HG02943 (cell line): Measurements from ENCODE around the gene VRTN.
"Not testable (repeated sequence)": the region's sequence is repeated elsewhere in the genome, so short reads cannot be mapped to it uniquely, and the experiment has no call there.

Source experiments
- ATAC-seq: cut with Tn5 transposase; IDR thresholded peaks from one replicate; pipeline ENCODE4 v1.9.1; 2021; ENCODE audit warnings: mild to moderate bottlenecking, low read depth, moderate library complexity; ENCODE audit not compliant: unreplicated experiment

Gene VRTN

DNA sequence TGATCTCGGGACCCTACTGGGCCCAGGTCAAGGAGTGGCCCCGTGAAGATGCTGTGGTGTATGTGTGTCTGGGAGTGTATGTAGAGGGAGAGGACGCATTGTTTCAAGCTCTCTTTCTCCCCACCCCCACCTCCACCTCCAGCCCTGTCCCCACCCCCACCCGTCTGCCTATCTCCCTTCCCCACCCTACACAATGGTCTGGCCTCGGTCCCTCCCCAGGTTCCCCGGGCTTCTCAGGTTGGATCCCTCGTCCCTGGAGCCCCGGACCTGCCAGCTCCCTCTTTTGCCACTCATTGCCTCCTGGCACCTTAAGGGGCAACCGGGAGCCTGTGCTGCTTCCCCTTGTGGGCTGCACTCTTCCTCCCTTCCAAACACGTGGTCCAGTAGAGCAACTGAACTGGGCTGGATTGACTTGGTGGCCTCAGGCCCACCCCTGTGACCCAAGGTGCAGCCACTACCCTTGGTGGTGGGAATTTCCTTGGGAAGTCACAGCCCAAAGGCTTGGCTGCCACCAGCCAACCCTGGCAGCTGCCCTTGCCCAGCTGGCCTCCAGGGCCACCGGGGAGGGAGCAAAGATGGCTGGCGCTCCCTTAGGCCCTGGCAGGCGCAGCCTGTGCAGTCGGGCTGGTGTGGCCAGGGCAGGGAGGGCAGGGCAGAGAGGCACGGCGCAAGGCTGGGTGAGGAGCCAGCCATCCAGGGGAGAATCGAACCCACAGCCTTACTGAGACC, 628 bp downstream of the VRTN start:
- ATAC-seq = no peak

DNA sequence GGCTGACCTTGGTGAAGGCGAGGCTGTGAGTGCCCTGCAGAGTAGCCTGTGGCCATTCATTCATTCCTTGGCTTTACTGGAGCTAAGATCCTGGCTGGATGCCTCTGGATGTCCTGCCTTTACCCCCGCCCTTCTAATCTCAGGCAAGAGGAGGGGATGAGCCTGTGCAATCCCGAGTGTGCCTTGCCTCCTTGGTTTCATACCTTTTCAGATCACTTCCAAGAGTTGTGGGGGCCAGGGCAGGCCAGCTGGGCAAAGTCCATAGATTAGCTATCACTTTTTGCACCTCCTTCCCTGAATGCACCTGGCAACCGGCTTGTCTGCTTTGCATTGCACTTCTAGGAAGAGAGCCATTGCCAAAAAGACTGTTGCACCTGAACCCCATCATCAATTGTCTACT, 1.5 kb downstream of the VRTN start:
- no peak for ATAC-seq

DNA sequence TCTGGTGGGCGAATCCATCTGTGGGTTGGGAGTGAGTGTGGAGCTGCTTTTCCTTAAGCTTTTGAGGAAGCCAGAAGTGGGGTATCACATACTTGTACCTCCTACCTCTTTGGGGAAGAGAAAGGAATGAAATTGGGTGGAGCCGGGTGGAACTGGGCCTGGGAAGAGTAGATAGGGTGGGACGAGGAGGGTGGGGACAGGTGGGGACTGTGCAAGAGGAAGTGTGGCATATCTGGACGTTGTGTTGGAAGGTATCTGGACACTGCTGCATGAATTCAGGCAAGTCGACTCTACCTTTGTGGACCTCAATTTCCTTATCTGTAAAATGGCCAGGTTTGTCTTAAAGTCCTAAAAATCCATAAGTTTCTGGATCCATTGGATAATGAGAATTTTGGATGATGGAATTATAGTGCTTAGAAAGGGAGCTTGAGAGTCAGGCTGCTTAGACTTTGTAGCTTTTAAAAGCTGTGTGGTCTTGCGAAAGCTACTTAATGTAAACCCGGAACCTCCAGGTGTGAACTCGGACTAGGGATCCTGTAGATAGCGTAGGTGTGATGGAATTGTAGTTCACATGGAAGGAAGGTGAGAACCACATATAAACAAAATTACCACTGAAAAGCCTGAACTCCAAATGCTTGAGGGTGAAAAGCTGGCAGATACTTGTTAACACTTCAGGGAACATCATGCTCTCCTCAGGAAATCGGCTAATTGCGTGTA, 2.1 kb downstream of the VRTN start:
- ATAC-seq = no peak

DNA sequence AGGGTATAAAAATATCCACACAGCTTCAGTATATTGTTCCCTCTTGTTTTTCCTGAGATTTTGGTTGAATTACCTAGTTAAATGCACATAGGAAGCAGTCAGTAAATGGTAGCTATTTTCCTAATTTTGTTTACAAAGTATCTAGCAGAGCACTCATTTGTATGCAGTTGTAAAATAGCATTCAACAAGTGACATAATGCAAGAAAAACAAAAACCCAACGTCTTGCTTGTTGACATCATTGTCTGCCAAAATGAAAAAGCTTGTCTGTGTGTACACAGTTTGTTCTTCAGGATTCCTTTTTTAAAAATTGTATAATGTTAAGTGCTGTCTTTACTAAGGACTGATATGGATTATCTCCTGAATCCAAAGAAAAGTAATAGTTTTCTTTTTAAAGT, 2.7 kb downstream of the VRTN start:
- ATAC-seq = no peak

DNA sequence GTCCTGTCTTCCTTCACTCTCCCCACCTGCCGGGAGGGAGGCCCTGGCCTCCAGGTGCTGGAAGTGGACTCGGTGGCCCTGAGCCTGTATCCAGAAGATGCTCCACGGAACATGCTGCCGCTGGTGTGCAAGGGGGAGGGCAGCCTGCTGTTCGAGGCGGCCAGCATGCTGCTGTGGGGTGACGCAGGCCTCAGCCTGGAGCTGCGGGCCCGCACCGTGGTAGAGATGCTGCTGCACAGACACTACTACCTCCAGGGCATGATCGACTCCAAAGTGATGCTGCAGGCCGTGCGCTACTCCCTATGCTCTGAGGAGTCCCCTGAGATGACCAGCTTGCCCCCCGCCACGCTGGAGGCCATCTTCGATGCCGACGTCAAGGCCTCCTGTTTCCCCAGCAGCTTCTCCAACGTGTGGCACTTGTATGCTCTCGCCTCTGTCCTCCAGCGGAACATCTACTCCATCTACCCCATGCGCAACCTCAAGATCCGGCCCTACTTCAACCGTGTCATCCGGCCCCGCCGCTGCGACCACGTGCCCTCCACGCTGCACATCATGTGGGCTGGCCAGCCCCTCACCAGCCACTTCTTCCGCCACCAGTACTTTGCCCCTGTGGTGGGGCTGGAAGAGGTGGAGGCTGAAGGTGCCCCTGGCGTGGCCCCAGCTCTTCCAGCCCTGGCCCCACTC, 8.8 kb downstream of the VRTN start:
- no peak for ATAC-seq

DNA sequence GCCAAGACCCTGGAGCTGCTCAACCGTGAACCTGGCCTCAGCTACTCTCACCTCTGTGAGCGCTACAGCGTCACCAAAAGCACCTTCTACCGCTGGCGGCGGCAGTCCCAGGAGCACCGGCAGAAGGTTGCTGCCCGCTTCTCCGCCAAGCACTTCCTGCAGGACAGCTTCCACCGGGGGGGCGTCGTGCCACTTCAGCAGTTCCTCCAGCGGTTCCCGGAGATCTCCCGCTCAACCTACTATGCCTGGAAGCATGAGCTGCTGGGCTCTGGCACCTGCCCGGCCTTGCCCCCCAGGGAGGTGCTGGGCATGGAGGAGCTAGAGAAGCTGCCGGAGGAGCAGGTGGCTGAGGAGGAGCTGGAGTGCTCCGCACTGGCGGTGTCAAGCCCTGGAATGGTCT, 9.3 kb downstream of the VRTN start:
- ATAC-seq = no peak

DNA sequence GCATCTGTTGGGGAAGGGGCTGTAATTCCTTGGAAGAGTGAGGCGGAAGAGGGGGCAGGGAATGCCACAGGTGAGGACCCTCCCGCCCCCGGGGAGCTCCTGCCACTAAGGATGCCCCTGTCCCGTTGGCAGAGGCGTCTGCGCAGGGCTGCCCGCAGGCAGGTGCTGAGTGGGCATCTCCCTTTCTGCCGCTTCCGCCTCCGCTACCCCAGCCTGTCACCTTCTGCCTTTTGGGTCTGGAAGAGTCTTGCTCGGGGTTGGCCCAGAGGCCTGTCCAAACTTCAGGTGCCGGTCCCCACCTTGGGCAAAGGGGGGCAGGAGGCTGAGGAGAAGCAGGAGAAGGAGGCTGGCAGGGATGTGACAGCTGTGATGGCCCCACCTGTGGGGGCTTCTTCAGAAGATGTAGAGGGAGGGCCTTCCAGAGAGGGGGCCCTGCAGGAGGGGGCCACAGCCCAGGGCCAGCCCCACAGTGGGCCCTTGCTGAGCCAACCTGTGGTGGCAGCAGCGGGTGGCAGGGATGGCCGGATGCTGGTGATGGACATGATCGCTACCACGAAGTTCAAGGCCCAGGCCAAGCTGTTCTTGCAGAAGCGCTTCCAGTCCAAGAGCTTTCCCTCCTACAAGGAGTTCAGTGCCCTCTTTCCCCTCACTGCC, 10.0 kb downstream of the VRTN start:
- ATAC-seq = no peak

DNA sequence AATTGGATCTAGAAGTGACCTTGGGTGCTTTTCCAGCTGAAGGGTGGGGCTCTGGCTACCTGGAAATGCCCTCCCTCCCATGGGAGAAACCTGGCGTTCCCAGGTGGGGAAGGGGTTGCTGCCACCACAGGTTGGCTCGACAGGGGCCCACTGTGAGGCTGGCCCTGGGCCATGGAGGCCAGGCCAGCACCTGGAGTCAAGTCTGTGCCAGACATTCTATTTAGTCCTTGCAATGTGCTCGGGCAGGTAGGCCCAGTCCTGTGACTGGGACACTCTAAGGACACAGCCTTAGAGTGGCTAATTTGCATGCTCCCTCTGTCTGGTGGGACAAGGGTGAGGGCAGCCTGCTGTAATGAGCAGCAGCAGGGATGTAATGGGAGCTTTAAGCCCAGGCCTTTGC, 11.9 kb downstream of the VRTN start:
- ATAC-seq = no peak

DNA sequence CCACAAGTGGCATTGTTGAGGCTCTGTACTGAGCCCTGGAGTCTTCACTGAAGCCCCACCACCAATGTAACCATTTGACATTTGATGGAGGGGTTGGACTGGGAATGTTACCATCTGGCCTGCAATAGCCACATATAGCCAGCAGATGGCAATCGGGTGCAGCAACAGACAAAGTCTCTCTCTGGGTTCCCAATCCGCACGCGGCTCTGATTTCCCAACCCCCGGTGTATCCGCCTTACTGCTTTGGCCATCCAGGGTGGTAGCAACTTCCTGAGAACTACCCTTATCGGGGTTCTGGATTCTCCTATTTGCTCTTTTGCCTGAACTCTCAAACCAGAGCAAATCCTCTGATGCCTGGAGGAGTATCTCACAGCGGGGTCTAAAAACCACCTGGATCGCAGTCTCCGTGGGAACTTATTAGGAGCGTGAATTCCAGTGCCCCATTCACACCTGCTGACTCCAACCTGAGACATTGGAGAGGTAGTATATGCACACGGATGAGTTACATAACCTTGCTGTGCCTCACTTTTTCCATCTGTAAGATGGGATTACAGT, 14.2 kb downstream of the VRTN start:
- no peak for ATAC-seq

DNA sequence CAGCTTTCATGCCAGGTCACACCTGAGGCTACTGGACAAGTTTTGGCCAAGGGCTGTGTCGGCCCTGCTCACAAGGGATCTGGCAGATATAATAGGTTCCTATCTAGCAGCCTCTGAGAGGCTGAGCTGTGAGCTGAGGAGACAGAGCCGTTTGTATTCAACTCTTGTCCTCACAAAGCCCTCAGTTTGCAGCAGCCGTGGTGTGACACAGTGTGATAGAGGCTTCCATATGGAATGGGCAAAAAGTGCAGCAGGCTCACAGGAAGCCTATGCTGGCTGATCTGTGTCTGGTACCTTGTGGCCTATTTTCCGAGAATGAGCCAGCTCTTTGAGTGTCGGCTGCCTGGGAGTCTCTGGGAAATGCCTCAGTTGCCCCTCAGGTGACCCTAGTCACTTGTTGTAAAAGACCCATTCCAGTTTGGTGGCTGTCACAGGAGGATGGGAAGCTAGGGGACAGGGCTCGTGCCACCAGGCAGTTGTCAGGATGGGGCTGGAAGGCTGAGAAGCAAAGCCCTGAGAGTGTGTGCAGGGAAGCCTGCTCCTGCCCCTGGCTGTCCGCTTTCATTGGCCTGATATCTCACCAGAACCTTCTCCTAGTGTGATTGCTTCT, 16.1 kb downstream of the VRTN start:
- no peak for ATAC-seq

DNA sequence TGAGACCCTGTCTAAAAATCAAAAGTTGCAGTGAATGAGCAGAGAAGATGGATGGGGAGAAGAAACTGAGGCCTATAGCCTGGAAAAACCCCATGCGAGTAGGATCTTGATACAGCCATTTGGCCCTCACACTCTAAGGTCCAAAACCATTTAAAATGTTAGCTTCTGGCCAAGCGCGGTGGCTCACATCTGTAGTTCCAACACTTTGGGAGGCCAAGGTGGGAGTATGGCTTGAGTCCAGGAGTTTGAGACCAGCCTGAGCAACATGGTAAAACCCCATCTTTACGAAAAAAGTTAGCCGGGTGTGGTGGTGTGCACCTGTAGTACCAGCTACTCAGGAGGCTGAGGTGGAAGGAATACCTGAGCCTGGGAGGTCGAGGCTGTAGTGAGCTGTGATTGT, 19.8 kb downstream of the VRTN start:
- ATAC-seq = no peak

DNA sequence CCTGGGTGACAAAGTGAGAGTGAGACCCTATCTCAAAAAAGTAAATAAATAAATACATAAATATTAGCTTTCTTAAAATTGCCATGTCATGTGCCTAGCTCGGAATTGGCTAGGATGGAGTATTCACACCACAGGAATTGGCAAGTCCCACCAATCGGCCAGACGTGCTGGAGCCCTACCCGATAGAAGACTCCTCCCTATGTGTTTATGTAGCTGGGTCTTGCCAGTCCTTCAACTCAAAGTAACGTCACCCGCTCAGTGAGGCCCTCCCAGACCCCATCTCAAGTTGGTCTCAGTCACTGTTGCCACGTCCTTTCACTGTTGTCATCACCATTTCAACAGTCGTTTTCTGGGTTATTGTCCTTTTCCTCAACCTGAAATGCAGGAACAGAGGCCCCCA, 20.2 kb downstream of the VRTN start:
- ATAC-seq = no peak

DNA sequence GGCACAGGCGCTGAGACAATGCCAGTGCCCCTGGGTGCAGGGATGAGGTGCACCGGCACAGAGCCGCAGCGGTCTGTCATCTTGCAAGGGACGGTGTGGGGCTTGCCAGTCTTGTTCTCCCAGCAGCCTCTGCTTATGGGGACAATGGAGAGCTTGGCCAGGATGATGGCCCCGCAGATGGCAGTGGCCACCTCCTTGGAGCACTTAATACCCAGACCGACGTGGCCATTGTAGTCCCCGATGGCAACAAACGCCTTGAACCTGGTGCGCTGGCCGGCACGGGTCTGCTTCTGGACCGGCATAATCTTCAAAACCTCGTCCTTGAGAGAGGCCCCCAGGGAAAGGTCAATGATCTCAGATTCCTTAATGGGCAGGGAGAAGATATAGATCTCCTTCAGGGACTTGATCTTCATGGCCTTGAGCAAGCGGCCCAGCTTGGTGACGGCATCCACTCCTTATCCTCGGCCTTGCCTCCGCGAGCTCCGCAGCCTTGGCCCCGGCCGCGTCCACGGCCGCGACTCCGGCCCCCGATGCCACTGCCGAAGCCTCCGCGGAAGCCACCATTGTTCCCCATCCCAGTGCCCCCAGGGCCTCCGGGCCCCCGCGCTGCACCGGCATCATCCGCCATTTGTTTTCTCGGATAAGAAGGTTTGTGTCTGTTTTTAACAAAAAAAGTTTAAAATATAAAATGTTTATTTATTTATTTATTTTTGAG, 29.9 kb downstream of the VRTN start:
- no peak for ATAC-seq

DNA sequence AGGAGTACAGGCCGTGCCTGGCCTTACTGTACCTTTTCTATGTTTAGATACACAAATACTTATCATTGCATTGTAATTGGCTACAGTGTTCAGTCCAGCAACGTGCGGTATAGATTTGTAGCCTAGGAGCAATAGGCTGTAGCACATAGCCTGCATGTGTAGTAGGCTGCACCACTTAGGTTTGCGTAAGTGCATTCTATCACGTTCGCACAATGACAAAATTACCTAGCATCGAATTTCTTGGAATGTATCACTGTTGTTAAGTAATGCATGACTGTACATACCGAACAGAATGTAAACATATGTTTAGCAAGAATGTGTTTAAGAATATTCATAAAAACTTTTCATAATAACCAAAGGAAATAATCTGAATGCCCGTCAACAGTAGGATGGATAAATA, 31.9 kb downstream of the VRTN start:
- ATAC-seq = no peak

DNA sequence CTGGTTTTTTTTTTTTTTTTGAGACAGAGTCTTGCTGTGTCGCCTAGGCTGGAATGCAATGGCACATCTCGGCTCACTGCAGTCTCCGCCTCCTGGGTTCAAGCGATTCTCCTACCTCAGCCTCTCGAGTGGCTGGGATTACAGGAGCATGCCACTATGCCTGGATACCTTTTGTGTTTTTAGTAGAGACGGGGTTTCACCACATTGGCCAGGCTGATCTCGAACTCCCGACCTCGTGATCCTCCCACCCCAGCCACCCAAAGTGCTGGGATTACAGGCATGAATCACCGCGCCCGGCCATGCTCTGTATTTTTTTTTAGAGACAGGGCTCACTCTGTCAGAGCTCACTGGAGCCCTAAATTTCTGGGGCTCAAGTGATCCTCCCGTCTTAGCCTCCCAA, 32.6 kb downstream of the VRTN start:
- no peak for ATAC-seq

DNA sequence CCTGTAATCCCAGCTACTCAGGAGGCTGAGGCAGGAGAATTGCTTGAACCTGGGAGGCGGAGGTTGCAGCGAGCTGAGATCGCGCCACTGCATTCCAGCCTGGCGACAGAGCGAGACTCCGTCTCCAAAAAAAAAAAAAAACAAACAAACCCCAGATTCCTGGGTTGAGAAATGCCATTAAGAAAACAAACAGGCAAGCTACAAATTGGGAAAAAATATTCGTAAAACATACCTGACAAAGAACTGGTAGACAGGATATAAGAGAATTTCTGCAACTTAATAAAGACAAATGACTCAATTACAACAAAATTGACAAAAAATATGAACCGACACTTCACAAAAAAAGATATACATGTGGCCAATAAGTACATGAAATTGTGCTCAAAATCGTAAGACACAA, 33.3 kb downstream of the VRTN start:
- ATAC-seq = not testable (repeated sequence)

DNA sequence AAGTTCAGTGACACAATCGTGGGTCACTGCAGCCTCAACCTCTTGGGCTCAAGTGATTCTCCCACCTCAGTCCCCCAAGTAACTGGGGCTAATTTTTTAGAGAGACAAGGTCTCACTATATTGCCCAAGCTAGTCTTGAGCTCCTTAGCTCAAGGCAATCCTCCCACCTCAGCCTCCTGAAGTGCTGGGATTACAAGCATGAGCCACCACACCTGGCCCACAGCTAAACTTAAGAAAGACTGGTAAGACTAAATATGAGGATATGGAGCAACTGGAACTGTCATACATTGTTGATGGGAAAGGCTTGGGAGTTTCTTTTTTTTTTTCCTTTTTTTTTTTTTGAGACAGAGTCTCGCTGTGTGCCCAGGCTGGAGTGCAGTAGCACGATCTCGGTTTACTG, 34.0 kb downstream of the VRTN start:
- no peak for ATAC-seq

DNA sequence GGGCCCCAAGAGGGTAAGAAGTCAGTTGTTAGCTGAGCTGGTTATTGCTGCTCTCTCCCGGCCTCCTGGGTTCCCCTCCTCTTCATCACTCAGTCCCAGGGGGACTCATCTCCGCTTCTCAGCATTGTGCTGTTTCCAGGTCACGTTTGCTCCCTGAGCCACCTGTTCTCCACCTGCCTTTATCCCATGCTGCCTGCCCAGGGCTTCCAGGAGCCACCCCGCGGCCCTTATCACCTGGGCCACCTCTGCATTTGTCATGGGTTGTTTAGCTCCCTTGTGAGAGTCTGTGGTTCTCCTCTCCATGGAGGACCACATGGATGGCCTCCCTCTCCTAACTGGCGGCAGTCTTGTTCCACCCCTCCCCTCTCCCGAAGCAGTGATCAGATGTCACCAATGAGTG, 41.7 kb downstream of the VRTN start:
- no peak for ATAC-seq

DNA sequence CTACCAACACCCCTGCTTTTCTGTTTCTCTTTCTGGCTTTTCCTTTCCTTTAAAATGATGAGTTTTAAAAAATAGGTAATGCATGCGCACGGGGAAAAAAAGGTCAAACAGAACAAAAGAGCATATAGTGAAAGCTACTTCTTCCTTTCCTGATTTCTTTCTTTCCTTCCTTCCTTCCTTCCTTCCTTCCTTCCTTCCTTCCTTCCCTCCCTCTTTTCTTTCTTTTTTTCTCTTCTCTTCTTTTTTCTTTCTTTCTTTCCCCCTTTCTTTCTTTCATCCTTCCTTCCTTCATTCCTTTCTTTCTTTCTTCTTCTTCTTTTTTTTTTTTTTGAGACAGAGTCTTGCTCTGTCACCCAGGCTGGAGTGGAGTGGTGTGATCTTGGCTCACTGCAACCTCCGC, 42.2 kb downstream of the VRTN start:
- ATAC-seq = not testable (repeated sequence)

DNA sequence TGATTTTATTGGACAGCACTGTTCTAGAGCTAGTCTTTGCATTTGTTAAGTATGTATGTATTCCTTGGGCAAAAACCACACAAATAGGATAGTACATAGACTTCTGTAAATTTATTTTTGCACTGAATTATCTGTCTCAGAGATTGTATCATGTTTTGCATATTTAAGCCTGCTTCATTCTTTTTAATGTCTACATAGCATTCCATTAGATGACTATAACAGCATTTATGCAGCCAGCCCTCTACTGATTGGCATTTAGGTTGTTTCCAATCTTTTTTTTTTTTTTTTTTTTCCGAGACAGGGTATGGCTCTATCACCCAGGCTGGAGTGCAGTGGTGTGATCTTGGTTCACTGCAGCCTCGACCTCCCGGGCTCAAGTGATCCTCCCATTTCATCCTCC, 43.2 kb downstream of the VRTN start:
- ATAC-seq = no peak
